SIG-M5 treated with dmso at 0.1 percent for 504 hours (cell line): ENCODE results near the gene PVALB.

ENCODE experiments used
- DNase-seq: peaks from one replicate; lab custom pipeline; 2025; ENCODE audit not compliant: unreplicated experiment; lab: John Stamatoyannopoulos, UW

PVALB gene

DNA sequence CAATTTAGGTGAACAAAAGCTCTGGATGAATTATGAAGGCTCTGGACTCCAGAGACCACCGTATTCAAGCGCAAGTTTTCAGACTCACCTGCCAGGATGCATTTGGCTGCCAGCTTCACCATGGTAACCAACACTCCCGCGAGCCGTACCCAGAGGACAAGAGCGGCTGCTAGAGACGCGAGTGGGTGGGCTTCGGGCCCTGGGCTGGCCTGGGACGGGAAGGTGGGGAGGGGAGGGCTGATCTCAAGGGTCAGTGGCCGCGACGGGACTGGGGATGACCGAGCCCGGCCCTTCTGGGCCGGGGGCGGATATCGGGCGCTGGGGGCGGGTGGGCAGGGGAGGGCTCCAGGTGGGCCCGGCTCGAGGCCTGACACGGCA lies 41.3 kb downstream of the PVALB start:
- no peak for DNase-seq

DNA sequence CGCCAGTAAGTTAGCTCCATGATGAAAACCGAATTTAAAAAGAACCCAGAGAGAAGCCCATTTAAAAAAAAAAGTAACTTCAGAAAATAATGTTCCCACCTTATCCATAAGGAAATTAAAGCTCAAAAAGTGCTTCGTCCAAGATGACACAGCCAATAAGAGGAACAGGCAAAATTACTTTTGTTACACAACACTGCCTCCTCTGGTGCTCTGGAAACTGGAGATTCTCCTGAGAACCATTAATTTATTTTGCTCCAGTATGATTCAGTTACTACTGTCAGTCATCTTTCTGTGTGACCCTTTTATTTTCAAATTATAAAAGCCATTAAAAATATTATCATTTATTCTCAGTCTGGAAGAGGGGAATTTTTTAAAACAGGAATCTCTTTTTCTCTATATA lies 42.9 kb downstream of the PVALB start:
- DNase-seq: peak; percentile 51

DNA sequence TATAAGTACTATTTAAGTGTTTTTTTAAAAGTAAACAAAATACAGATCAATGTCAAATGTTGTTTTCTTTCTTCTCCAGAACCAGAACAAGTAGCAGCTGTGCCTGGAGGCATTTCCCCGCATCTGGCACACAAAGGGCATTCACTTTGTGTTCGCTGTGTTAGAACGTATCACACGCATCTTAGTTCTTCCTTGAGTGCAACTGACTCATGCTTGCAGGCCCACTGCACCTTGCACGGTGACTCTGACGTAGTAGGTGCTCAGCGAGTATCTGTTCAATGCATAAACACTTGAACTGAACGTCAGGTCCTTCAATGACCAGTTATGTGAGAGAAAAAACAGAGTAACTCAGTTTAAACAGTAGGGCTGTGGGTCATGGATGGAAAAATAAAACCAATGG lies 44.4 kb downstream of the PVALB start:
- DNase-seq: no peak

GRCh38 chr22:36771356-36772063 lies 45.3 kb downstream of the PVALB start:
- DNase-seq: no peak

DNA sequence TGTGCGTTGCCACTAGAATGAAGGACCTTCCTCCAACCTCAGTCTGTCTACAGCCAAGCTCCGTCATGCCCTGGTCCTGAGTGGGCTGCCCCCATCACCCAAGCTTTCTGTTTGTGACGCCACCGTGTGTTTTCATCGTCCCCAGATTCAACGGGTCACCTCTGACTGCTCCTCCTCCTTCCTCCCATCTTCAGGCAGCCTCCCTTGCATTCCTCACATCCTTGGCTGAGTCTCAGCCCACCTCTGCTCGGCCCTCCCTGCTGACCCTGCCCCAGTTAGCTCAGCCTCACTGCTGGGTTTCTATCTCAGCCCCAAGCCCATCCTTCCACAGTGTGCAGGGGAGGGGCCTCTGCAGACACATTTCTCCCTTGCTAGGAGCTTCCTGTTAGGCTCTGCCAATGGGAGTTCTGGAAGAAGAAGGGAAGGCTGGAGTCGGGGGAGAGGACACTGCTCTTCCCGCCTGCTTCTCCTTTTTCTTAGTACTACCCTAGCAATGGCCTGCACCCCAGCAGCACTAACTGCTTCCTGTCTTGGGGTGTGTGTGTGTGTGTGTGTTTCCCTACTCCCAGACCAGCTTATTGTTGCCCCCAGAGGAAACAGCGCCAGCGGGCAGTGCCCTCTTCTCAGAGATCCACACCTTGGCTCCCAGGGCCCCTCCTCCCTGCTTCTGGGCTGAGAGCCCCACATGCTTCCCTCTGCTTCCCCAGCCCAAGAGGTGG lies 46.2 kb downstream of the PVALB start:
- no peak for DNase-seq

DNA sequence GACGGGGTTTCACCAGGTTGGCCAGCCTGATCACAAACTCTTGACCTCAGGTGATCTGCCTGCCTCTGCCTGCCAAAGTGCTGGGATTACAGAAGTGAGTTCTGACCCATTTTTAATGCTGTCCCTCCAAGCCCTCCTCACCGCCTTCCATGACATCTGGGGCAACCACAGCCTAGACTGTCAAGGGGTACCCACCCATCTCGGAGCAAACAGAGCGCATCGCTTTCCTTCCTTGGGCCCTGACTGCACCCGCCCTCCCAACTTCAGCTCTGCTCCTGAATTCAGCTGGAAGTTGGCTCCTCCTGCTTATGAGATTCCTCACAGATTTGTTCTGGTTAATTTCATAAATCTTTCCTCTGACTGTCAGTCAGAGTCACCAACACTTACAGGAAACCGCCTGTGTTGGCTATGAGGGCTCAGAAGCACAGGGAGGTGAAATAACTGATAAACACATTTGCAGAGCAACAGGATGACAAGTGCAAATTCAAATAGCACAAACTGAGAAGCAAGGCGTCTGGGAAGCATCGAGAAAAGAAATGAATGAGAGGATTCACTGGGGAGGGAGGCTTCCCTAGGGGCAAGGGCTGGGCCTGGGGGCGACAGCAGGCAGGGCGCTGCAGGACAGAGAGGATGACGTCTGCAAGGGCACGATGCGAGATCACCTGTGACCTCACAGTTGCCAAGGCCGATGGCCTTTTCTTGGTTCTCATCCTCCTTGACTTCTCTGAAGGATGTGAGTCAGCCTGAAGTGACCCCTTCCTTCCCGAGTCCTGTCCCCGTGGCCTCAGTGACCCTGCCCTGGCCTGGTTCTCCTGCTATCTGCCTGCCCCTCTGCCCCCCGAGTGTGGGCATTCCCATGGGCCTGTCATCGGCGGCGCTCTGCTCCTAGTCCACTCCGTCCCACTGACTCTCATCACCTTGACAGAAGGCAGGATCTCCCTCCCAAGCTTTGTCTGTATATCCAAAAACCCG lies 47.0 kb downstream of the PVALB start:
- no peak for DNase-seq

GRCh38 chr22:36768616-36769015 lies 48.2 kb downstream of the PVALB start:
- DNase-seq: no peak

GRCh38 chr22:36768141-36768540 lies 48.7 kb downstream of the PVALB start:
- no peak for DNase-seq

GRCh38 chr22:36767035-36767775 lies 49.6 kb downstream of the PVALB start:
- no peak for DNase-seq

- DNase-seq: no peak
Observed at GRCh38 chr22:36765943-36766450, 50.8 kb downstream of the PVALB start.

- DNase-seq: no peak
Observed at GRCh38 chr22:36765131-36765942, 51.5 kb downstream of the PVALB start.

GRCh38 chr22:36764641-36765040 lies 52.2 kb downstream of the PVALB start:
- DNase-seq: no peak

DNA sequence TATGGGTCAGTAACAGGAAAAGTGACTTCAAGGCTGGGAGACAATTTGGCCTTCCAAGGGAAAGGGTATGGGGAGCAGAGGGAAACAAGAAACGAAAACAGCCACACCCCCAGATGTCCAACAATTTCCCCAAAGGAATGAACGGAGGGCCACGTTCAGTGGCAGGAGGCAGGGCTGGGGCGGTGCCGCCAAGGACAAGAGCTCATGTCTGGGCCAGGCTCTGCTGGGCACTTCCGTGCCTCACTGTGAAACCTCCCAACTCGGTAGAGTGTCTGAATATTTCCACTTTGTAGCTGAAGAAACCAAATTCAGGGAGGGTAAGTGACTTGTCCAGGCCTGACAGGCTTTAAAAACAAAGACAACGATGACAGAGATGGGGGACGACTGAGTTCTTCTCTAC lies 52.8 kb downstream of the PVALB start:
- no peak for DNase-seq

GRCh38 chr22:36763576-36763975 lies 53.3 kb downstream of the PVALB start:
- no peak for DNase-seq

DNA sequence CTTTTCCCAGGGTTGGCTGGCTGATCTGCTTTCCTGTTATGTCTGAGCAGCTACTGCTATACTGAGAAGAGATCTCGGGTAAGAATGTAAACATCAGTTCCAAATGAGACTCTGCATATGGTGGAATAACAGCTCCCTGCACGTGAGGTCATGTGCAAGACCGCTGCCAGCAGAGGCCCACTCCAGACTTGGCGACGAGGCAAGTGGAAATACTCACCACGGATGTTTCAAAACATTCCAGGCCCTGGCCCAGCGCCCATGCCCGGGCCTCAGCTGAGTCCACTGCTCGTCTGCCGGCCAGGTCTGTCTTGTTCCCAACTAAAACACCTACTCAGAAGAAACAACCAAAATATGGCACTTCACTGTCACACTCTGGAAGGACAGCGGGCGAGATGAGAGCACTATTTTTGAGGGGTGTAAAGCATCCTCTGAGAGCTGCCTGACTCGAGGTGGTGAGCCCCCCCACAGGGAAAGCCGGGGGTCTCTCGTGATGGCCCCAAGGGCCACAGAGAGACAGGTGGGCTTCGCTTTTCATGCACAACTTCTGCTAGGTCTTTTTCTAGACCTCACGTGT lies 54.1 kb downstream of the PVALB start:
- DNase-seq: no peak

DNA sequence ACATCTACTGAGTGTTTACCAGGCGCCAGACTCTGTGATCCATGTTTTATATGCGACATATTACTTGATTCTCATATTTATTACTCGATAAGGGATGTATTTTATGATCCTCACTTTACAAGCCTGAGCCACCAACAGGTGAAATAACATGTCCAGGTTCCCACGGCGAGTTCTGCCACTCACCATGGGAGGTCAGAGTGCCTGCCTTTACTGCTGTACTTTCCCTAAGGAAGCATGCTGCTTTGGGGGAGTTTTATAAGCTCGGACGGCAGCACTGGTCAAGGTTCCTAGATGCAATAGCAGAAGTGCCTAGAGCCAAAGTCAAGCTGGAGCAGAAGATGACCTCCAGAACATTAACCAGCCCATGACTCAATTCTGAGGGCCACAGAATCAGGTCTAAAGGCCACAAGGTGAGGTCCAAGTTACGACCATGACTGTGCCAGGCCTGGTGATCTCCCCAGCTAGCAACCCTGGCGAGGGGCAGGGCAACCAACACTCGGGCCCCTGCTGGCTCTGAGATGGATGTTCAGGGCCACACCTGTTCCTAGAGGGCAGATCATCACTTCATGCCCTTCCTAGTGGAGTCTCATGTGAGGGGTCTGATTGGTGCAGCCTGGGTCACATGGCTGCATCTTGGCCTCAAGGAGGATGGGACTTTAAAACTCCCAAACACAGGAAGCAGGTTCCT lies 55.1 kb downstream of the PVALB start:
- DNase-seq: no peak

GRCh38 chr22:36760786-36761185 lies 56.0 kb downstream of the PVALB start:
- no peak for DNase-seq

- DNase-seq: no peak
Observed at GRCh38 chr22:36759481-36760159, 57.2 kb downstream of the PVALB start.
